ENCODE measurements around the gene SDCCAG8. TPM values are rescaled to one million over a fixed set of nuclear protein-coding genes. Genes with fewer than 3 reads are reported as not detected.

SDCCAG8 gene
- total and polyA plus RNA-seq, 2 of the 8 experiments (the other 6 are each of a cell fraction or from before 2014, with no cell fraction given): 15.6 to 21.0 TPM

GRCh38 chr1:243461700-243462099 lies 205.9 kb downstream of the SDCCAG8 start:
- TF ChIP-seq RXRA (IDR thresholded peaks at IDR 0.05; ENCODE audit: insufficient read depth, low read depth, low read length) (no peak), POLR2A (IDR thresholded peaks at IDR 0.05; ENCODE audit: control extremely low read depth in 1 of 2, low read depth in 2 of 2, low read length in 2 of 2) (no peak), SP2 (IDR thresholded peaks at IDR 0.05; ENCODE audit: low read length) (no peak), EP300 (IDR thresholded peaks at IDR 0.05; ENCODE audit: borderline replicate concordance in 1 of 2, low read depth in 2 of 2, low read length in 2 of 2) (no peak), SUZ12 (IDR thresholded peaks at IDR 0.05; ENCODE audit: low read length) (no peak), SIRT6 (IDR thresholded peaks at IDR 0.05; ENCODE audit: low read length) (no peak), E2F6 (IDR thresholded peaks at IDR 0.05) (no peak)

More at GRCh38 chr1:243461700-243462099, 205.9 kb downstream of the SDCCAG8 start:
- Histone ChIP-seq H3K4me1 (replicated peaks in 1 of 4; ENCODE audit: control insufficient read depth in 3 of 4, insufficient read depth in 4 of 4, low read length in 3 of 4) (no peaks in the 10 kb centered on the region), H3K4ac (replicated peaks; ENCODE audit: insufficient read length, low read depth, low read length) (no peak overlapping the region), H3K23me2 (ENCODE audit: low read depth, low read length) (no peaks in the 10 kb centered on the region), H3K79me1 (ENCODE audit: low read depth, low read length) (no peaks in the 10 kb centered on the region), H4K8ac (ENCODE audit: extremely low read depth, insufficient read depth, low read length) (no peak overlapping the region), H2BK120ac (replicated peaks; ENCODE audit: low read depth, low read length) (no peak overlapping the region), H3K27ac (ENCODE audit: low read depth, low read length) (no peak overlapping the region), H2AFZ (ENCODE audit: low read length) (no peak overlapping the region), H3K56ac (replicated peaks; ENCODE audit: insufficient read length, low read depth, low read length) (no peak overlapping the region), H2AK5ac (ENCODE audit: low read depth, low read length) (no peak overlapping the region), H3K36me3 (ENCODE audit: control insufficient read depth in 2 of 4, insufficient read depth in 4 of 4, low read length in 3 of 4) (no peaks in the 10 kb centered on the region), H3K9me3 (ENCODE audit: insufficient read depth in 2 of 2, low read depth in 1 of 2, low read length in 1 of 2) (no peaks in the 10 kb centered on the region), H2BK20ac (ENCODE audit: low read length) (no peak overlapping the region), H2BK15ac (ENCODE audit: low read length) (no peak overlapping the region), H2BK12ac (ENCODE audit: low read depth, low read length) (no peak overlapping the region), H3K4me3 (ENCODE audit: extremely low read depth in 1 of 4, insufficient read depth in 2 of 4, low read depth in 3 of 4, low read length in 4 of 4) (no peak overlapping the region), H3K27me3 (replicated peaks in 1 of 4; ENCODE audit: control insufficient read depth in 3 of 4, extremely low read depth in 1 of 4, insufficient read depth in 3 of 4, low read length in 3 of 4) (no peaks in the 10 kb centered on the region), H3K18ac (ENCODE audit: extremely low read depth, low read length) (no peak overlapping the region), H3K4me2 (ENCODE audit: insufficient read depth in 1 of 2, low read depth in 2 of 2, low read length in 2 of 2) (no peak overlapping the region), H3K23ac (ENCODE audit: insufficient read length) (no peak overlapping the region), H3K9ac (replicated peaks in 1 of 4; ENCODE audit: extremely low read depth in 1 of 4, low read depth in 3 of 4, low read length in 3 of 4) (no peak overlapping the region), H4K5ac (ENCODE audit: insufficient read length, low read depth, low read length) (no peak overlapping the region), H3K14ac (ENCODE audit: insufficient read length) (no peak overlapping the region), H4K91ac (replicated peaks; ENCODE audit: insufficient read length, low read length) (no peak overlapping the region), H2BK5ac (ENCODE audit: low read depth, low read length) (no peak overlapping the region), H4K20me1 (replicated peaks in 1 of 2; ENCODE audit: control insufficient read depth in 1 of 2, insufficient read depth in 2 of 2, low read length in 2 of 2) (no peaks in the 10 kb centered on the region), H3K79me2 (ENCODE audit: control insufficient read depth in 1 of 2, insufficient read depth in 2 of 2, low read length in 2 of 2) (no peaks in the 10 kb centered on the region)
- FAIRE-seq (no peak), DNase-seq (ENCODE audit: low read depth in 1 of 2, low spot score in 2 of 2) (peak in 1 of 2 experiments; percentile 16)
- POLR2A ChIA-PET (ENCODE audit: partially characterized antibody): no interaction called here
- CTCF ChIA-PET (ENCODE audit: partially characterized antibody): interaction anchor here (0.7 kb wide), 1 partner anchor 430 kb away, joined by 3 read pairs; no protein-coding TSS in a partner anchor
- 92% methylated on average over 4 of the region's 4 CpGs; no CpG with 5 or more reads in 1 of the 2 experiments for WGBS, 2 experiments (ENCODE audit: extremely low coverage in 1 of 2, insufficient coverage in 1 of 2, insufficient read length in 1 of 2, insufficient replicate concordance in 2 of 2, low coverage in 1 of 2, low lambda C conversion rate in 2 of 2, missing lambda C conversion rate in 1 of 2)

Measured in H1 (cell line).